GM19240 (cell line): ENCODE results near the gene CARD10.
"Not testable (repeated sequence)": the region's sequence is repeated elsewhere in the genome, so short reads cannot be mapped to it uniquely, and the experiment has no call there.

Experiments
- DNase-seq: peaks from one replicate; pipeline ENCODE4 v3.0.0; 2011; ENCODE audit warnings: low spot score; ENCODE audit not compliant: insufficient read length

The CARD10 gene

GRCh38 chr22:37487129-37487528 is 32.1 kb downstream of the CARD10 start:
- DNase-seq: no peak

- DNase-seq: peak; percentile 98
Measured at GRCh38 chr22:37486224-37486845, 32.9 kb downstream of the CARD10 start, which contains the start of gene MFNG. Gene MFNG (minus strand): TSS chr22:37486384. CDS start chr22:37486177, 207 bp downstream.

GRCh38 chr22:37485395-37486223 is 33.6 kb downstream of the CARD10 start:
- DNase-seq: no peak

GRCh38 chr22:37484480-37485394 is 34.5 kb downstream of the CARD10 start:
- DNase-seq: peak; percentile 57

- no peak for DNase-seq
Measured at GRCh38 chr22:37483050-37483449, 36.2 kb downstream of the CARD10 start.

- DNase-seq: no peak
Measured at GRCh38 chr22:37482244-37482643, 37.0 kb downstream of the CARD10 start.

- DNase-seq: no peak
Measured at GRCh38 chr22:37481347-37481907, 37.8 kb downstream of the CARD10 start.

GRCh38 chr22:37480387-37481346 is 38.5 kb downstream of the CARD10 start:
- DNase-seq: no peak

- no peak for DNase-seq
Measured at GRCh38 chr22:37479196-37479595, 40.0 kb downstream of the CARD10 start.

GRCh38 chr22:37476389-37477329 is 42.6 kb downstream of the CARD10 start:
- DNase-seq: no peak

GRCh38 chr22:37474447-37475090 is 44.6 kb downstream of the CARD10 start:
- DNase-seq: no peak

GRCh38 chr22:37473437-37473946 is 45.7 kb downstream of the CARD10 start:
- no peak for DNase-seq

- DNase-seq: peak; percentile 46
Measured at GRCh38 chr22:37472418-37473006, 46.7 kb downstream of the CARD10 start.

- DNase-seq: no peak
Measured at GRCh38 chr22:37471727-37472417, 47.3 kb downstream of the CARD10 start.

- DNase-seq: no peak
Measured at GRCh38 chr22:37470087-37470445, 49.1 kb downstream of the CARD10 start.

- DNase-seq: no peak
Measured at GRCh38 chr22:37469416-37470086, 49.7 kb downstream of the CARD10 start.

GRCh38 chr22:37468201-37468695 is 51.0 kb downstream of the CARD10 start:
- DNase-seq: not testable (repeated sequence)
